HUES6 (cell line): ENCODE results near the gene ENKD1.

Source experiments
- H3K27ac ChIP-seq: 2 replicates; pipeline ENCODE4 v1.7.0; 2013; ENCODE audit warnings: low read depth, mild to moderate bottlenecking, low read length, inconsistent platforms
- H3K27me3 ChIP-seq: 2 replicates; pipeline ENCODE4 v1.6.1; 2013; ENCODE audit warnings: low read length; ENCODE audit not compliant: control insufficient read depth, insufficient read depth
- H3K36me3 ChIP-seq: 2 replicates; pipeline ENCODE4 v1.6.1; 2013; ENCODE audit warnings: low read length; ENCODE audit not compliant: control insufficient read depth, insufficient read depth
- H3K4me1 ChIP-seq: 2 replicates; pipeline ENCODE4 v1.6.1; 2013; ENCODE audit warnings: low read length; ENCODE audit not compliant: control insufficient read depth, insufficient read depth
- H3K4me3 ChIP-seq: 2 replicates; pipeline ENCODE4 v1.5.1; 2013; ENCODE audit warnings: low read depth, low read length
- H3K9ac ChIP-seq: one replicate; pipeline ENCODE4 v1.6.1; 2013; ENCODE audit warnings: mild to moderate bottlenecking, low read length
- H3K9me3 ChIP-seq: 2 replicates; pipeline ENCODE4 v1.6.1; 2013; ENCODE audit warnings: low read depth, low read length; ENCODE audit not compliant: control insufficient read depth, insufficient read depth

ENKD1 gene

GRCh38 chr16:67654403-67654911 is 12.1 kb downstream of the ENKD1 start:
- Histone ChIP-seq H3K9ac (no peak overlapping the region), H3K27ac (no peak overlapping the region), H3K4me3 (no peak overlapping the region), H3K9me3 (no peaks in the 10 kb centered on the region), H3K4me1 (peaks cover 4% of the 10 kb centered on the region; the same call in 1 of the 2 replicates), H3K36me3 (peaks cover 33% of the 10 kb centered on the region), H3K27me3 (peaks cover 32% of the 10 kb centered on the region)

GRCh38 chr16:67653789-67654402 is 12.7 kb downstream of the ENKD1 start:
- H3K4me3 ChIP-seq = peak overlapping the region; percentile 86
- H3K4me1 ChIP-seq = peaks cover 4% of the 10 kb centered on the region
- no peak overlapping the region for H3K27ac ChIP-seq
- peaks cover 36% of the 10 kb centered on the region for H3K27me3 ChIP-seq
- no peaks in the 10 kb centered on the region for H3K9me3 ChIP-seq
- H3K36me3 ChIP-seq = peaks cover 33% of the 10 kb centered on the region
- H3K9ac ChIP-seq = no peak overlapping the region

- Histone ChIP-seq H3K4me1 (peaks cover 3% of the 10 kb centered on the region), H3K9me3 (no peaks in the 10 kb centered on the region), H3K36me3 (peaks cover 27% of the 10 kb centered on the region), H3K27ac (no peak overlapping the region), H3K9ac (peak overlapping the region; percentile 51), H3K4me3 (peak overlapping the region; percentile 86), H3K27me3 (peaks cover 43% of the 10 kb centered on the region)
Observed at GRCh38 chr16:67653128-67653788, 13.3 kb downstream of the ENKD1 start.

- H3K27me3 ChIP-seq = peaks cover 49% of the 10 kb centered on the region
- H3K27ac ChIP-seq = no peak overlapping the region
- H3K36me3 ChIP-seq = peaks cover 21% of the 10 kb centered on the region
- H3K9me3 ChIP-seq = no peaks in the 10 kb centered on the region
- H3K4me3 ChIP-seq = peak overlapping the region; percentile 86
- H3K4me1 ChIP-seq = peaks cover 3% of the 10 kb centered on the region
- H3K9ac ChIP-seq = no peak overlapping the region
Observed at GRCh38 chr16:67652578-67653127, 13.9 kb downstream of the ENKD1 start.

GRCh38 chr16:67651847-67652246 is 14.7 kb downstream of the ENKD1 start:
- no peak overlapping the region for H3K27ac ChIP-seq
- peaks cover 14% of the 10 kb centered on the region; the same call in 1 of the 2 replicates for H3K36me3 ChIP-seq
- peaks cover 54% of the 10 kb centered on the region for H3K27me3 ChIP-seq
- H3K4me1 ChIP-seq = peaks cover 3% of the 10 kb centered on the region
- H3K9me3 ChIP-seq = no peaks in the 10 kb centered on the region
- no peak overlapping the region for H3K9ac ChIP-seq
- no peak overlapping the region for H3K4me3 ChIP-seq

GRCh38 chr16:67651039-67651438 is 15.5 kb downstream of the ENKD1 start:
- peaks cover 62% of the 10 kb centered on the region for H3K27me3 ChIP-seq
- H3K4me3 ChIP-seq = no peak overlapping the region
- no peaks in the 10 kb centered on the region for H3K9me3 ChIP-seq
- H3K27ac ChIP-seq = no peak overlapping the region
- H3K4me1 ChIP-seq = peaks cover 3% of the 10 kb centered on the region
- H3K9ac ChIP-seq = no peak overlapping the region
- H3K36me3 ChIP-seq = peaks cover 6% of the 10 kb centered on the region; the same call in 1 of the 2 replicates

- Histone ChIP-seq H3K4me1 (peaks cover 10% of the 10 kb centered on the region), H3K4me3 (no peak overlapping the region), H3K9me3 (no peaks in the 10 kb centered on the region), H3K27ac (no peak overlapping the region), H3K36me3 (peaks cover 5% of the 10 kb centered on the region; the same call in 1 of the 2 replicates), H3K27me3 (peaks cover 72% of the 10 kb centered on the region), H3K9ac (no peak overlapping the region)
Observed at GRCh38 chr16:67650023-67650422, 16.5 kb downstream of the ENKD1 start.

GRCh38 chr16:67649494-67649931 is 17.0 kb downstream of the ENKD1 start:
- Histone ChIP-seq H3K36me3 (peaks cover 5% of the 10 kb centered on the region; the same call in 1 of the 2 replicates), H3K4me1 (peaks cover 11% of the 10 kb centered on the region), H3K9me3 (no peaks in the 10 kb centered on the region), H3K27me3 (peaks cover 72% of the 10 kb centered on the region), H3K9ac (no peak overlapping the region), H3K27ac (no peak overlapping the region), H3K4me3 (no peak overlapping the region)

GRCh38 chr16:67648764-67649407 is 17.7 kb downstream of the ENKD1 start:
- Histone ChIP-seq H3K27me3 (peaks cover 71% of the 10 kb centered on the region), H3K9ac (no peak overlapping the region), H3K4me1 (peaks cover 14% of the 10 kb centered on the region), H3K4me3 (no peak overlapping the region), H3K9me3 (no peaks in the 10 kb centered on the region), H3K27ac (no peak overlapping the region), H3K36me3 (peaks cover 5% of the 10 kb centered on the region; the same call in 1 of the 2 replicates)

- no peak overlapping the region for H3K27ac ChIP-seq
- H3K4me1 ChIP-seq = peaks cover 14% of the 10 kb centered on the region
- H3K27me3 ChIP-seq = peaks cover 67% of the 10 kb centered on the region
- no peak overlapping the region for H3K4me3 ChIP-seq
- no peak overlapping the region for H3K9ac ChIP-seq
- H3K9me3 ChIP-seq = no peaks in the 10 kb centered on the region
- H3K36me3 ChIP-seq = peaks cover 5% of the 10 kb centered on the region; the same call in 1 of the 2 replicates
Observed at GRCh38 chr16:67648088-67648763, 18.3 kb downstream of the ENKD1 start.
